ENCODE data around the gene COX4I2.

- no peak for TF ChIP-seq EZH2 (IDR thresholded peaks at IDR 0.05; ENCODE audit: borderline replicate concordance, low read length)
- no peak for TF ChIP-seq CTCF (IDR thresholded peaks at IDR 0.05; ENCODE audit: low read length)
Observed at GRCh38 chr20:31675828-31676608, 38.3 kb downstream of the COX4I2 start.
